DND-41 (cell line): ENCODE results near the gene MACIR.

ENCODE experiments used
- ATAC-seq: fragments of 200-7000 bp; cut with Tn5 transposase; 3 replicates; pipeline ENCODE4 v1.9.1; 2021; ENCODE audit warnings: low read depth; ENCODE audit not compliant: insufficient read depth
- DNase-seq: peaks from one replicate; pipeline ENCODE4 v3.0.0-alpha.2; 2020
- H2AFZ ChIP-seq: 2 replicates; pipeline ENCODE4 v1.6.0; 2012; ENCODE audit warnings: low read depth, low read length
- H3K27ac ChIP-seq: 2 replicates; pipeline ENCODE4 v1.5.1; 2012; ENCODE audit warnings: low read length, inconsistent platforms
- H3K27me3 ChIP-seq: fragments of 200-600 bp; sonication (generic); 2 replicates; pipeline ENCODE4 v1.6.0; 2012; ENCODE audit warnings: low read length, mild to moderate bottlenecking, inconsistent platforms; ENCODE audit not compliant: insufficient read depth, poor library complexity
- H3K36me3 ChIP-seq: 2 replicates; pipeline ENCODE4 v1.5.1; 2012; ENCODE audit warnings: low read length, inconsistent platforms; ENCODE audit not compliant: insufficient read depth
- H3K4me1 ChIP-seq: 2 replicates; pipeline ENCODE4 v1.5.1; 2012; ENCODE audit warnings: mild to moderate bottlenecking, low read length; ENCODE audit not compliant: insufficient read depth
- H3K4me2 ChIP-seq: 2 replicates; pipeline ENCODE4 v1.6.0; 2012; ENCODE audit warnings: mild to moderate bottlenecking, moderate library complexity, low read length, inconsistent platforms; ENCODE audit not compliant: insufficient read depth
- H3K4me3 ChIP-seq, 2 experiments: fragments of 200-600 bp in 1 of 2; shearing (Covaris generic) in 1 of 2; 2 replicates each; pipeline ENCODE4 v1.5.1; 2012 to 2016; ENCODE audit warnings: inconsistent platforms in 2 of 2, low read length in 2 of 2, mild to moderate bottlenecking in 2 of 2, low read depth in 1 of 2, moderate library complexity in 1 of 2
- H3K79me2 ChIP-seq: 2 replicates; pipeline ENCODE4 v1.6.0; 2012; ENCODE audit warnings: low read length, inconsistent platforms; ENCODE audit not compliant: insufficient read depth
- H3K9ac ChIP-seq: 2 replicates; pipeline ENCODE4 v1.6.0; 2012; ENCODE audit warnings: low read depth, mild to moderate bottlenecking, inconsistent platforms, low read length, moderate library complexity
- H3K9me3 ChIP-seq: 2 replicates; pipeline ENCODE4 v1.5.1; 2012; ENCODE audit warnings: low read length, moderate library complexity, mild to moderate bottlenecking, inconsistent platforms; ENCODE audit not compliant: insufficient read depth, severe bottlenecking
- H4K20me1 ChIP-seq: 2 replicates; pipeline ENCODE4 v1.6.0; 2012; ENCODE audit warnings: low read length; ENCODE audit not compliant: insufficient read depth
- EZH2 ChIP-seq: IDR thresholded peaks from 3 replicates; pipeline ENCODE4 v1.6.1; 2012; ENCODE audit warnings: borderline replicate concordance, low read depth, mild to moderate bottlenecking, moderate library complexity, low read length, inconsistent platforms; ENCODE audit not compliant: severe bottlenecking
- TF ChIP-seq, protein P1 (sequence below): IDR thresholded peaks from 2 replicates; pipeline ENCODE4 v1.5.1; 2012; ENCODE audit warnings: borderline replicate concordance, low read length, moderate library complexity, mild to moderate bottlenecking; ENCODE audit not compliant: poor library complexity, severe bottlenecking; ENCODE audit errors: extremely low read depth

MACIR gene

DNA sequence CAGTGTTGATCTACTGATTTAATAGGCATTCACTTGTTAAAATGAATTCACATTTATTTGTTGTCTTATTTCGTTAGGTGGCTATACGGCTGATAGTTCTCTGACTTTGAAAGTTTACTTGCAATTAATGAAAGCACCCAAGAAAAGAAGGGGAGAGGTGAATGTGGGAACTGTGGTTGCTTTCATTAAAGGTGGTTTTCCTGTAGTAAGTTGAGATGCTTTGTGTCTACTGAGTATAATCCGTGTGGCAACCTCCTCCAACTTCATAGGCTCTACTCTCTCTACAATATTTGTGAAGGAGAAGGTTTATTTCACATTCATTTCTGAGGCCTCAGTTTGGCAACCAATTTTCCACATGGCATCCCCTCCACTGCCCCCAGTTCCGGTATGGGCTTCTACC, 12.8 kb upstream of the MACIR start:
- Histone ChIP-seq H3K4me3 (no peak overlapping the region), H3K4me1 (peaks cover 18% of the 10 kb centered on the region), H4K20me1 (no peaks in the 10 kb centered on the region), H3K36me3 (no peaks in the 10 kb centered on the region), H3K79me2 (no peaks in the 10 kb centered on the region), H3K27ac (no peak overlapping the region), H3K9ac (no peak overlapping the region), H3K9me3 (no peaks in the 10 kb centered on the region), H3K27me3 (no peaks in the 10 kb centered on the region), H3K4me2 (peak overlapping the region; percentile 13; the same call in 1 of the 2 replicates), H2AFZ (no peak overlapping the region)
- TF ChIP-seq, protein P1, sequence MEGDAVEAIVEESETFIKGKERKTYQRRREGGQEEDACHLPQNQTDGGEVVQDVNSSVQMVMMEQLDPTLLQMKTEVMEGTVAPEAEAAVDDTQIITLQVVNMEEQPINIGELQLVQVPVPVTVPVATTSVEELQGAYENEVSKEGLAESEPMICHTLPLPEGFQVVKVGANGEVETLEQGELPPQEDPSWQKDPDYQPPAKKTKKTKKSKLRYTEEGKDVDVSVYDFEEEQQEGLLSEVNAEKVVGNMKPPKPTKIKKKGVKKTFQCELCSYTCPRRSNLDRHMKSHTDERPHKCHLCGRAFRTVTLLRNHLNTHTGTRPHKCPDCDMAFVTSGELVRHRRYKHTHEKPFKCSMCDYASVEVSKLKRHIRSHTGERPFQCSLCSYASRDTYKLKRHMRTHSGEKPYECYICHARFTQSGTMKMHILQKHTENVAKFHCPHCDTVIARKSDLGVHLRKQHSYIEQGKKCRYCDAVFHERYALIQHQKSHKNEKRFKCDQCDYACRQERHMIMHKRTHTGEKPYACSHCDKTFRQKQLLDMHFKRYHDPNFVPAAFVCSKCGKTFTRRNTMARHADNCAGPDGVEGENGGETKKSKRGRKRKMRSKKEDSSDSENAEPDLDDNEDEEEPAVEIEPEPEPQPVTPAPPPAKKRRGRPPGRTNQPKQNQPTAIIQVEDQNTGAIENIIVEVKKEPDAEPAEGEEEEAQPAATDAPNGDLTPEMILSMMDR = no peak
- TF ChIP-seq EZH2 = no peak
- DNase-seq (peak; percentile 31), ATAC-seq (peak; percentile 99)

DNA sequence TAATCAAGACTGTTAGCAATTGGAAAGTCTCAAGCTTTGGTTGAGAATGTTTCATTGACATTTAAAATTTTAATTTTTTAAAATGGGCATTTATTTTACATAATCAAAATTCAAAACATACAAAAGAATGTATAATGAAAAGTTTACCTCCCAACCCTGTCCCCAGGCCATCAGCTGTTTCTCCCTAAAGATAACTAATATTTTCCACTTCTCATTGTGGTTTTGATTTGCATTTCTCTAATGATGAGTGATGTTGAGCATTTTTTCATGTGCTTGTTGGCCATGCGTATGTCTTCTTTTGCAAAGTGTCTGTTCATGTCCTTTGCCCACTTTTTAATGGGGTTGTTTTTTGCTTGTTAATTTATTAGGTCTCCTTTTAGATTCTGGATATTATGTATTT, 11.4 kb upstream of the MACIR start:
- DNase-seq (no peak), ATAC-seq (no peak)
- H3K4me2 ChIP-seq = no peak overlapping the region
- no peak overlapping the region for H3K4me3 ChIP-seq
- no peak overlapping the region for H2AFZ ChIP-seq
- H3K36me3 ChIP-seq = no peaks in the 10 kb centered on the region
- peaks cover 18% of the 10 kb centered on the region for H3K4me1 ChIP-seq
- no peaks in the 10 kb centered on the region for H3K27me3 ChIP-seq
- no peaks in the 10 kb centered on the region for H3K9me3 ChIP-seq
- H4K20me1 ChIP-seq = no peaks in the 10 kb centered on the region
- H3K27ac ChIP-seq = no peak overlapping the region
- no peaks in the 10 kb centered on the region for H3K79me2 ChIP-seq
- no peak for TF ChIP-seq EZH2
- TF ChIP-seq, protein P1 = no peak
- no peak overlapping the region for H3K9ac ChIP-seq

DNA sequence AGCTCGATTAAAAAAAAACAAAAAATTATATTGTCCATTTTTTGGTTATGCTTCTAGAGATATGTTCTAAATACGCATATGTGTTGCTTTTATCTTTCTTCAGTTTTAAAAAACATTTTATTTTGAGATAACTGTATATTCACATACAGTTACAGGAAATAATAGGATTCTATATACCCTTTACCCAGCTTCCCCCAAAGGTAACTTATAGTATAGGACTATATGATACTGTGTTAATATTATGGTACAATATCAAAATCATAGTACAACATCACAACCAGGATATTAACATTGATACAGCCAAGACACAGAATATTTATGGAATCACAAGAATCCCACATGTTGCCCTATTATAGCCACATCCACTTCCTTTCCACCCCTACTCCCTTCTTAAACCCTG, 9.5 kb upstream of the MACIR start:
- TF ChIP-seq, protein P1 = no peak
- no peak for TF ChIP-seq EZH2
- no peaks in the 10 kb centered on the region for H3K27me3 ChIP-seq
- H3K9ac ChIP-seq = no peak overlapping the region
- no peak overlapping the region for H3K27ac ChIP-seq
- peaks cover 18% of the 10 kb centered on the region for H3K4me1 ChIP-seq
- H3K9me3 ChIP-seq = no peaks in the 10 kb centered on the region
- no peaks in the 10 kb centered on the region for H4K20me1 ChIP-seq
- no peaks in the 10 kb centered on the region for H3K79me2 ChIP-seq
- no peaks in the 10 kb centered on the region for H3K36me3 ChIP-seq
- no peak overlapping the region for H3K4me3 ChIP-seq
- H3K4me2 ChIP-seq = no peak overlapping the region
- ATAC-seq (no peak), DNase-seq (no peak)
- H2AFZ ChIP-seq = no peak overlapping the region

DNA sequence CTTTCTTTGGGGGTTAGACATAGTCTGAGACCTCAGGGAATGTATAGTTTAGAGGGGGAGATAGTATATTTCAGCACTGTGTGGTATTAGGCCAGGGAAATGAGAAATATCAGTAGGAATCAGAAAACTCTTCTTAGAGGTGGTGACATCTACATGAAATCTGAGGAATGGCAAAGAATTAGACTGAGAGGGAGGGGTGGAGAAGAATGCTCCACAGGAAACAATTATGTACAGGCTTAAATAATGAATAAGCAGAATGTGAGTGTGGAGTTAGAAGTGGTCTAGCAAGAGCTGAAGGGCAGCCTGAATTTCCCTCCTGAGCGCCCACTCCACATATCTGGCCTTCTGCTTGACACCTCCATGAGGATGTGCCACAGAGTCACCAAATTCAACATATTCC, 3.6 kb upstream of the MACIR start:
- Histone ChIP-seq H3K9me3 (no peaks in the 10 kb centered on the region), H3K27ac (no peak overlapping the region), H3K36me3 (no peaks in the 10 kb centered on the region; the same call in 1 of the 2 replicates), H3K4me1 (peaks cover 8% of the 10 kb centered on the region), H3K79me2 (peaks cover 13% of the 10 kb centered on the region), H3K4me3 (no peak overlapping the region), H2AFZ (no peak overlapping the region), H3K4me2 (no peak overlapping the region), H3K27me3 (no peaks in the 10 kb centered on the region), H4K20me1 (no peaks in the 10 kb centered on the region), H3K9ac (no peak overlapping the region)
- ATAC-seq (no peak), DNase-seq (no peak)
- no peak for TF ChIP-seq EZH2
- TF ChIP-seq, protein P1 = no peak
